GM19324 (cell line): ENCODE results near the gene RNF220.
"Not testable (repeated sequence)": the region's sequence is repeated elsewhere in the genome, so short reads cannot be mapped to it uniquely, and the experiment has no call there.

ENCODE experiments used
- ATAC-seq: cut with Tn5 transposase; IDR thresholded peaks from one replicate; pipeline ENCODE4 v1.9.1; 2021; ENCODE audit warnings: mild to moderate bottlenecking, moderate library complexity; ENCODE audit not compliant: unreplicated experiment, low FRiP score

RNF220 gene

GRCh38 chr1:44485229-44485933 lies 80.3 kb downstream of the RNF220 start:
- ATAC-seq, result no peak

- ATAC-seq, result no peak
Measured at GRCh38 chr1:44485934-44486460, 80.9 kb downstream of the RNF220 start.

- ATAC-seq, result no peak
Measured at GRCh38 chr1:44489481-44489880, 84.4 kb downstream of the RNF220 start.

- no peak for ATAC-seq
Measured at GRCh38 chr1:44496541-44497171, 91.6 kb downstream of the RNF220 start.

GRCh38 chr1:44497422-44498170 lies 92.5 kb downstream of the RNF220 start:
- ATAC-seq, result no peak

GRCh38 chr1:44499306-44499705 lies 94.3 kb downstream of the RNF220 start:
- ATAC-seq, result no peak

GRCh38 chr1:44500181-44501046 lies 95.4 kb downstream of the RNF220 start:
- no peak for ATAC-seq

- ATAC-seq, result no peak
Measured at GRCh38 chr1:44501047-44501890, 96.2 kb downstream of the RNF220 start.

- ATAC-seq, result not testable (repeated sequence)
Measured at GRCh38 chr1:44502823-44503222, 97.8 kb downstream of the RNF220 start.

- ATAC-seq, result no peak
Measured at GRCh38 chr1:44503625-44504024, 98.6 kb downstream of the RNF220 start.

GRCh38 chr1:44505210-44505993 lies 100.3 kb downstream of the RNF220 start:
- ATAC-seq, result no peak

- ATAC-seq, result no peak
Measured at GRCh38 chr1:44507490-44508396, 102.7 kb downstream of the RNF220 start.

GRCh38 chr1:44508397-44508745 lies 103.3 kb downstream of the RNF220 start:
- no peak for ATAC-seq

GRCh38 chr1:44511363-44511762 lies 106.3 kb downstream of the RNF220 start:
- no peak for ATAC-seq

- no peak for ATAC-seq
Measured at GRCh38 chr1:44511769-44512168, 106.7 kb downstream of the RNF220 start.

GRCh38 chr1:44512313-44512885 lies 107.3 kb downstream of the RNF220 start:
- ATAC-seq, result no peak

GRCh38 chr1:44513111-44513510 lies 108.1 kb downstream of the RNF220 start:
- ATAC-seq, result no peak
